ENCODE results near the gene RPL5. TPM values are rescaled to one million over a fixed set of nuclear protein-coding genes. Genes with fewer than 3 reads are reported as not detected.

RPL5 gene
- total and polyA plus RNA-seq, 2 of the 4 experiments (the other 2 are of a cell fraction), result 1,406 to 1,679 TPM

GRCh38 chr1:92822879-92823278 is 9.0 kb upstream of the RPL5 start:
- dilution Hi-C loops (cut with HindIII; ENCODE audit: low sequenced_read_pairs, unreplicated experiment), result no loop called here
- H3K4ac ChIP-seq (ENCODE audit: low read depth, low read length), result no peak overlapping the region
- CTCF ChIA-PET, result no interaction called here
- H3K36me3 ChIP-seq (ENCODE audit: control insufficient read depth, insufficient read depth, low read length), result no peaks in the 10 kb centered on the region
- H2AFZ ChIP-seq (replicated peaks; ENCODE audit: low read length, poor library complexity), result no peak overlapping the region
- no peaks in the 10 kb centered on the region for H3K79me1 ChIP-seq (ENCODE audit: low read depth in 1 of 2, low read length in 2 of 2)
- H2BK5ac ChIP-seq (ENCODE audit: low read depth, low read length, poor library complexity, severe bottlenecking), result peak overlapping the region; percentile 30
- no peak overlapping the region for H2BK120ac ChIP-seq (ENCODE audit: low read depth, low read length)
- in situ Hi-C loops (cut with MboI; ENCODE audit: low sequenced_read_pairs), result no loop called here
- H4K91ac ChIP-seq (ENCODE audit: insufficient read depth, low read depth, low read length), result no peak overlapping the region
- H3K23ac ChIP-seq (ENCODE audit: low read depth, low read length), result no peak overlapping the region
- no peak overlapping the region for H2BK15ac ChIP-seq (ENCODE audit: low read depth, low read length)
- peak; percentile 92 for ATAC-seq (ENCODE audit: low read depth)
- H3K14ac ChIP-seq (replicated peaks; ENCODE audit: low read depth, low read length), result no peak overlapping the region
- peak; percentile 86 for DNase-seq
- no peaks in the 10 kb centered on the region for H3K9me1 ChIP-seq (ENCODE audit: insufficient read depth, low read length)
- no peak overlapping the region for H4K5ac ChIP-seq (ENCODE audit: low read depth, low read length)
- no peak overlapping the region for H3K4me2 ChIP-seq (ENCODE audit: low read depth, low read length)
- H3K9me3 ChIP-seq (ENCODE audit: control insufficient read depth, insufficient read depth, low read length), result no peaks in the 10 kb centered on the region
- no peak overlapping the region for H3K18ac ChIP-seq (ENCODE audit: low read depth, low read length)
- intact Hi-C loops (cut with micrococcal nuclease), result no loop called here
- TF ChIP-seq USF2 (IDR thresholded peaks at IDR 0.05; ENCODE audit: low read depth, low read length) (no peak), CEBPB (IDR thresholded peaks at IDR 0.05; ENCODE audit: low read depth, low read length) (peak; percentile 62; the same call in 1 of the 2 replicates), MXI1 (IDR thresholded peaks at IDR 0.05; ENCODE audit: borderline replicate concordance, low read depth, low read length) (0 out of 2 replicates have a peak, but pooled peaks have one; percentile 23), BHLHE40 (IDR thresholded peaks at IDR 0.05; ENCODE audit: low read depth, low read length) (no peak; the same call in 1 of the 2 replicates)
- no peak overlapping the region for H2AK9ac ChIP-seq (replicated peaks; ENCODE audit: low read depth, low read length, poor library complexity)
- WGBS, 2 experiments (ENCODE audit: extremely low coverage in 2 of 2, insufficient read length in 1 of 2), result no CpG with 5 or more reads among the region's 3 CpGs
- no peak overlapping the region for H3K27ac ChIP-seq (ENCODE audit: insufficient read depth, low read length)
- no TSS peak for BruUV-seq (replicated peaks)
- no peak overlapping the region for H4K8ac ChIP-seq (ENCODE audit: low read depth in 2 of 2, low read length in 2 of 2)
- no peak overlapping the region for H2BK20ac ChIP-seq (ENCODE audit: low read depth, low read length)
- no peaks in the 10 kb centered on the region for H3K27me3 ChIP-seq (ENCODE audit: control insufficient read depth, insufficient read depth, low read length)
- POLR2A ChIA-PET (ENCODE audit: unreplicated experiment), result interaction anchor here (0.8 kb wide), 1 partner anchor 418 kb away, joined by 10 read pairs; no protein-coding TSS in a partner anchor
- no peak overlapping the region for H3K56ac ChIP-seq (ENCODE audit: extremely low read depth, insufficient read depth, low read length)
- H2AK5ac ChIP-seq (ENCODE audit: low read depth, low read length), result no peak overlapping the region
- no peak overlapping the region for H3K4me3 ChIP-seq (ENCODE audit: insufficient read depth, low read depth, low read length)
- H3K4me1 ChIP-seq (ENCODE audit: control insufficient read depth, insufficient read depth, low read length), result peaks cover 5% of the 10 kb centered on the region; the same call in 1 of the 2 replicates
- no peak overlapping the region for H3K9ac ChIP-seq (ENCODE audit: low read depth, low read length)
- no peaks in the 10 kb centered on the region for H4K20me1 ChIP-seq (ENCODE audit: insufficient read depth, low read length)

Data from IMR-90 (cell line).